A549 (cell line): ENCODE results near the gene SP100. TPM values are rescaled to one million over a fixed set of nuclear protein-coding genes. Genes with fewer than 3 reads are reported as not detected.

Experiments
- ATAC-seq, 2 experiments: fragments of 200-7000 bp in 1 of 2; fragments of >200 bp in 1 of 2; cut with Nextera tagmentation in 1 of 2; cut with Tn5 transposase in 1 of 2; 3 replicates each; pipeline versions ENCODE4 v1.8.0 to v1.9.1; 2018 to 2020; ENCODE audit warnings: mild to moderate bottlenecking in 1 of 2, moderate library complexity in 1 of 2
- CTCF ChIA-PET: fragments of 300-600 bp; sonication (Branson Sonifier 250); formaldehyde crosslinking; extraction: SDS; loops from one replicate; lab custom pipeline; 2021; ENCODE audit warnings: antibody characterized with exemption, inconsistent platforms; lab: Yijun Ruan, JAX
- POLR2A ChIA-PET: fragments of 350-600 bp; formaldehyde crosslinking; extraction: SDS; loops from one replicate; lab custom pipeline; 2021; ENCODE audit warnings: antibody characterized with exemption, inconsistent platforms; lab: Yijun Ruan, JAX
- DNase-seq, 2 experiments: peaks; one replicate each; pipeline versions ENCODE4 v3.0.0 to v3.0.0-alpha.2; 2011 to 2016; ENCODE audit warnings: low read depth in 1 of 2, low spot score in 1 of 2
- FAIRE-seq: peaks from 2 replicates; lab custom pipeline; 2011; peaks lifted over from hg19 to GRCh38; lab: Jason Lieb, UNC
- H3K27ac ChIP-seq, 2 experiments: fragments of >200 bp; sonication (Bioruptor Twin); formaldehyde crosslinking; 3 replicates each; pipeline ENCODE4 v1.5.1; 2016 to 2017
- H3K4me1 ChIP-seq: fragments of >200 bp; sonication (Bioruptor Twin); formaldehyde crosslinking; 3 replicates; pipeline ENCODE4 v1.6.1; 2016
- H3K4me2 ChIP-seq: fragments of >200 bp; sonication (Bioruptor Twin); formaldehyde crosslinking; 3 replicates; pipeline ENCODE4 v1.6.1; 2016
- H3K4me3 ChIP-seq: fragments of >200 bp; sonication (Bioruptor Twin); formaldehyde crosslinking; 3 replicates; pipeline ENCODE4 v1.5.1; 2016
- H3K9me3 ChIP-seq: fragments of >200 bp; sonication (Bioruptor Twin); formaldehyde crosslinking; 3 replicates; pipeline ENCODE4 v1.6.1; 2016
- ATOH8 ChIP-seq: fragments of 250-450 bp; sonication (Bioruptor Pico); IDR thresholded peaks from 2 replicates; pipeline ENCODE4 v1.5.0; 2020; ENCODE audit warnings: low read depth, mild to moderate bottlenecking, moderate library complexity
- BHLHE40 ChIP-seq: IDR thresholded peaks from 2 replicates; pipeline ENCODE4 v1.6.1; 2012; ENCODE audit warnings: low read depth, low read length, inconsistent platforms
- CBX8 ChIP-seq: fragments of 200-600 bp; sonication (generic); IDR thresholded peaks from 2 replicates; pipeline ENCODE4 v1.6.1; 2016
- CEBPB ChIP-seq, 2 experiments: fragments of >200 bp in 1 of 2; sonication (Bioruptor Twin) in 1 of 2; formaldehyde crosslinking in 1 of 2; IDR thresholded peaks; 2 replicates each; pipeline ENCODE4 v1.6.1; 2012 to 2016
- CHD2 ChIP-seq: fragments of 150-350 bp; IDR thresholded peaks from 2 replicates; pipeline ENCODE4 v1.6.1; 2014; ENCODE audit warnings: low read length; ENCODE audit not compliant: partially characterized antibody
- EHMT2 ChIP-seq: fragments of 200-600 bp; sonication (generic); IDR thresholded peaks from 2 replicates; pipeline ENCODE4 v1.6.1; 2016; ENCODE audit warnings: antibody characterized with exemption, low read depth, mild to moderate bottlenecking, moderate library complexity
- ESRRA ChIP-seq: fragments of 150-350 bp; IDR thresholded peaks from 2 replicates; pipeline ENCODE4 v1.6.1; 2014; ENCODE audit warnings: mild to moderate bottlenecking, low read length, borderline replicate concordance
- FOSL2 ChIP-seq, 2 experiments: fragments of 450-650 bp in 1 of 2; fragments of >200 bp in 1 of 2; sonication (Bioruptor Twin) in 1 of 2; formaldehyde crosslinking; IDR thresholded peaks; 2 replicates each; pipeline versions ENCODE4 v1.5.0 to v1.6.1; 2016 to 2020; ENCODE audit warnings: mild to moderate bottlenecking in 1 of 2, moderate library complexity in 1 of 2
- HES2 ChIP-seq: fragments of >200 bp; sonication (Bioruptor Twin); formaldehyde crosslinking; IDR thresholded peaks from 2 replicates; pipeline ENCODE4 v1.6.1; 2016
- HEYL ChIP-seq: fragments of 250-450 bp; sonication (Bioruptor Pico); IDR thresholded peaks from 2 replicates; pipeline ENCODE4 v1.8.0; 2021; ENCODE audit warnings: mild to moderate bottlenecking, moderate library complexity
- HOXA7 ChIP-seq: fragments of 250-450 bp; sonication (Bioruptor Pico); IDR thresholded peaks from 2 replicates; pipeline ENCODE4 v1.5.0; 2020; ENCODE audit warnings: mild to moderate bottlenecking, moderate library complexity
- HOXB5 ChIP-seq: fragments of 250-450 bp; sonication (Bioruptor Pico); IDR thresholded peaks from 2 replicates; pipeline ENCODE4 v1.5.0; 2020; ENCODE audit warnings: mild to moderate bottlenecking, moderate library complexity
- JUNB ChIP-seq: fragments of >200 bp; sonication (Bioruptor Twin); formaldehyde crosslinking; IDR thresholded peaks from 2 replicates; pipeline ENCODE4 v1.6.1; 2016
- KDM1A ChIP-seq: fragments of 200-600 bp; sonication (generic); IDR thresholded peaks from 2 replicates; pipeline ENCODE4 v1.6.1; 2016; ENCODE audit warnings: low read depth, mild to moderate bottlenecking
- MAFK ChIP-seq: fragments of 450-650 bp; IDR thresholded peaks from 2 replicates; pipeline ENCODE4 v1.6.1; 2014; ENCODE audit not compliant: partially characterized antibody
- MYC ChIP-seq: IDR thresholded peaks from 2 replicates; pipeline ENCODE4 v1.6.1; 2012; ENCODE audit warnings: mild to moderate bottlenecking, inconsistent platforms, low read length, improper control_type of control experiment, borderline replicate concordance
- PHF8 ChIP-seq: fragments of 200-600 bp; sonication (generic); IDR thresholded peaks from 2 replicates; pipeline ENCODE4 v1.6.1; 2016; ENCODE audit warnings: low read depth, mild to moderate bottlenecking, antibody characterized with exemption, moderate library complexity, borderline replicate concordance
- POLR2A ChIP-seq: IDR thresholded peaks from 2 replicates; pipeline ENCODE4 v1.6.1; 2012; ENCODE audit warnings: mild to moderate bottlenecking, low read length
- RAD21 ChIP-seq, 2 experiments: fragments of >200 bp in 1 of 2; sonication (Bioruptor Twin) in 1 of 2; formaldehyde crosslinking in 1 of 2; IDR thresholded peaks in 1 of 2; conservative IDR thresholded peaks in 1 of 2; 2 replicates in 1 of 2; 3 replicates in 1 of 2; pipeline ENCODE4 v1.6.1; 2012 to 2018; ENCODE audit warnings: inconsistent platforms in 1 of 2
- RCOR1 ChIP-seq: fragments of 150-350 bp; IDR thresholded peaks from 2 replicates; pipeline ENCODE4 v1.6.1; 2014; ENCODE audit warnings: antibody characterized with exemption, low read length, low read depth
- REST ChIP-seq: fragments of 200-600 bp; sonication (generic); IDR thresholded peaks from 2 replicates; pipeline ENCODE4 v1.6.1; 2016; ENCODE audit warnings: antibody characterized with exemption, mild to moderate bottlenecking, moderate library complexity
- RNF2 ChIP-seq: fragments of 200-600 bp; sonication (generic); IDR thresholded peaks from 2 replicates; pipeline ENCODE4 v1.6.1; 2016; ENCODE audit warnings: low read depth, mild to moderate bottlenecking, antibody characterized with exemption, moderate library complexity, borderline replicate concordance
- SMC3 ChIP-seq: fragments of >200 bp; sonication (Bioruptor Twin); formaldehyde crosslinking; IDR thresholded peaks from 3 replicates; pipeline ENCODE4 v1.6.1; 2018; ENCODE audit warnings: inconsistent platforms
- TFCP2L1 ChIP-seq: fragments of 250-450 bp; sonication (Bioruptor Pico); IDR thresholded peaks from 2 replicates; pipeline ENCODE4 v1.5.0; 2021; ENCODE audit warnings: mild to moderate bottlenecking
- TP53 ChIP-seq: fragments of 250-450 bp; sonication (Bioruptor Pico); IDR thresholded peaks from 2 replicates; pipeline ENCODE4 v1.5.0; 2021; ENCODE audit warnings: mild to moderate bottlenecking, moderate library complexity
- ZC3H11A ChIP-seq: fragments of 450-650 bp; IDR thresholded peaks from 2 replicates; pipeline ENCODE4 v1.6.1; 2014; ENCODE audit warnings: antibody characterized with exemption, mild to moderate bottlenecking
- ZNF302 ChIP-seq: fragments of 250-450 bp; sonication (Bioruptor Pico); IDR thresholded peaks from 2 replicates; pipeline ENCODE4 v1.9.0; 2021; ENCODE audit warnings: inconsistent platforms, mild to moderate bottlenecking, moderate library complexity
- WGBS: methylation state at CpG from one replicate; pipeline ENCODE4 v1.1.6; 2017; ENCODE audit errors: missing lambda C conversion rate; 5-methylcytosine and 5-hydroxymethylcytosine counted together
- polyA plus RNA-seq, 4 experiments: library from polyadenylated mRNA; depleted of rRNA in 3 of 4; stranded (reverse); fragments of >200 nt; fragmentation: RNase III in 1 of 4; extraction: RNeasy Plus Mini Kit Qiagen cat#74134 plus additional on column Dnase treatment in 1 of 4; gene quantifications; 2 replicates in 3 of 4; 3 replicates in 1 of 4; pipeline ENCODE4 v1.2.3, GENCODE V29; 2011 to 2017
- TF ChIP-seq, protein P1 (sequence below): fragments of >200 bp; sonication (Bioruptor Twin); formaldehyde crosslinking; IDR thresholded peaks from 3 replicates; pipeline ENCODE4 v1.5.1; 2016

Gene SP100
- polyA plus RNA-seq, 2 of the 4 experiments (the other 2 are of a cell fraction): 23.7 to 39.8 TPM

GRCh38 chr2:230412371-230412711 is 3.7 kb upstream of the SP100 start:
- peak overlapping the region; percentile 64 for H3K4me3 ChIP-seq
- H3K27ac ChIP-seq: peak overlapping the region; percentile 64 to 86
- no peak for TF ChIP-seq ZNF302
- no peak for TF ChIP-seq JUNB
- no peak for TF ChIP-seq SMC3
- TF ChIP-seq RNF2: no peak
- TF ChIP-seq HOXA7 (CRISPR knock-in tag): no peak
- no peak for TF ChIP-seq MAFK
- no peak for TF ChIP-seq REST
- TF ChIP-seq ATOH8 (CRISPR knock-in tag): no peak
- no peak for TF ChIP-seq ZC3H11A
- TF ChIP-seq RCOR1: no peak
- no peak for TF ChIP-seq RAD21 (conservative IDR thresholded peaks at IDR 0.05 in 1 of 2, IDR thresholded peaks at IDR 0.05 in 1 of 2)
- TF ChIP-seq BHLHE40: no peak
- no peak for TF ChIP-seq HES2
- TF ChIP-seq ESRRA: no peak
- TF ChIP-seq CHD2: no peak
- no peak for TF ChIP-seq FOSL2 (IDR thresholded peaks at IDR 0.05)
- no peak for TF ChIP-seq FOSL2 (CRISPR knock-in tag; IDR thresholded peaks at IDR 0.05)
- TF ChIP-seq HEYL (CRISPR knock-in tag): no peak
- TF ChIP-seq CBX8: no peak
- TF ChIP-seq, protein P1, sequence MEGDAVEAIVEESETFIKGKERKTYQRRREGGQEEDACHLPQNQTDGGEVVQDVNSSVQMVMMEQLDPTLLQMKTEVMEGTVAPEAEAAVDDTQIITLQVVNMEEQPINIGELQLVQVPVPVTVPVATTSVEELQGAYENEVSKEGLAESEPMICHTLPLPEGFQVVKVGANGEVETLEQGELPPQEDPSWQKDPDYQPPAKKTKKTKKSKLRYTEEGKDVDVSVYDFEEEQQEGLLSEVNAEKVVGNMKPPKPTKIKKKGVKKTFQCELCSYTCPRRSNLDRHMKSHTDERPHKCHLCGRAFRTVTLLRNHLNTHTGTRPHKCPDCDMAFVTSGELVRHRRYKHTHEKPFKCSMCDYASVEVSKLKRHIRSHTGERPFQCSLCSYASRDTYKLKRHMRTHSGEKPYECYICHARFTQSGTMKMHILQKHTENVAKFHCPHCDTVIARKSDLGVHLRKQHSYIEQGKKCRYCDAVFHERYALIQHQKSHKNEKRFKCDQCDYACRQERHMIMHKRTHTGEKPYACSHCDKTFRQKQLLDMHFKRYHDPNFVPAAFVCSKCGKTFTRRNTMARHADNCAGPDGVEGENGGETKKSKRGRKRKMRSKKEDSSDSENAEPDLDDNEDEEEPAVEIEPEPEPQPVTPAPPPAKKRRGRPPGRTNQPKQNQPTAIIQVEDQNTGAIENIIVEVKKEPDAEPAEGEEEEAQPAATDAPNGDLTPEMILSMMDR: no peak
- TF ChIP-seq MYC: no peak
- TF ChIP-seq, all 56 proteins: peak for 0
- peak overlapping the region; percentile 80 for H3K4me2 ChIP-seq
- no peak for FAIRE-seq
- POLR2A ChIA-PET: no interaction called here
- no peaks in the 10 kb centered on the region for H3K9me3 ChIP-seq
- no peak for DNase-seq
- 98% methylated on average over 3 of the region's 3 CpGs for WGBS
- H3K4me1 ChIP-seq: peaks cover 12% of the 10 kb centered on the region; the same call in 2 of the 3 replicates
- CTCF ChIA-PET: interaction anchor here (0.6 to 0.8 kb wide), 2 partner anchors 9 to 216 kb away, joined by 3 read pairs; no protein-coding TSS in a partner anchor
- peak; percentile 11 to 16; a peak in 5 of 6 replicates for ATAC-seq

DNA sequence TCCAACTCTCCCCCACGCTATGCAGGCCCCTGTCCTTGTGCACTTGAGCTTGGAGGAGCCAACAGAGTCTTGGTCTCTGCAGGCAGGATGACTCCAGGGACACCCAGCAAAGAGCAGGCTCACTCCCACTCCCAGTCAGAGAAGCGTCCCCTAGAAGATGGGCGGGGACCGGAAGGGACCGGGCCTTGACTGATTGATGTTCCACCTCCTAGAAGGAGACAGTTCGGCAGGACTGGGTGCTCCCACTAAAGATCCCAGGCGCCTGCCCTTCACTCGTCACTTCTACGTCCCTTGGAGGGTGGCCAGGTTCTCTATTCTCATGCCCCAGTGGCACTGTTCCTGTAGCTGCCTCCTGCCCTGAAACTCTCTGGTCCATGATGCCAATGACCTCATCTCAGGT is 3.2 kb upstream of the SP100 start:
- no peak overlapping the region for H3K27ac ChIP-seq
- TF ChIP-seq CEBPB (IDR thresholded peaks at IDR 0.05) (no peak), HES2 (no peak), KDM1A (no peak), EHMT2 (no peak), PHF8 (no peak), ESRRA (no peak), JUNB (no peak), POLR2A (no peak), TP53 (CRISPR knock-in tag) (no peak), MYC (no peak), HOXB5 (CRISPR knock-in tag) (no peak), TFCP2L1 (CRISPR knock-in tag) (no peak)
- TF ChIP-seq, all 56 proteins: peak for 0
- ATAC-seq: no peak
- 91% methylated on average over 5 of the region's 9 CpGs for WGBS
- POLR2A ChIA-PET: no interaction called here
- H3K9me3 ChIP-seq: no peaks in the 10 kb centered on the region
- no peak overlapping the region for H3K4me2 ChIP-seq
- peaks cover 17% of the 10 kb centered on the region; the same call in 2 of the 3 replicates for H3K4me1 ChIP-seq
- DNase-seq: no peak
- H3K4me3 ChIP-seq: no peak overlapping the region
- CTCF ChIA-PET: interaction anchor here (0.6 to 0.8 kb wide), 2 partner anchors 9 to 216 kb away, joined by 3 read pairs; no protein-coding TSS in a partner anchor
- no peak for FAIRE-seq
